Fibroblast of gingiva (primary cell): ENCODE data around the gene CLCA1.

Experiments used
- DNase-seq: peaks from one replicate; pipeline ENCODE4 v3.0.0-alpha.2; 2011; ENCODE audit warnings: low read depth

The CLCA1 gene

GRCh38 chr1:86504137-86504479 is 35.4 kb downstream of the CLCA1 start:
- no peak for DNase-seq

- DNase-seq = no peak
These were observed 36.3 kb downstream of the CLCA1 start for GRCh38 chr1:86504895-86505563.

GRCh38 chr1:86505564-86505902 is 36.8 kb downstream of the CLCA1 start:
- peak; percentile 20 for DNase-seq

GRCh38 chr1:86507935-86508582 is 39.3 kb downstream of the CLCA1 start:
- peak; percentile 40 for DNase-seq

GRCh38 chr1:86508583-86508969 is 39.8 kb downstream of the CLCA1 start:
- no peak for DNase-seq

- no peak for DNase-seq
These were observed 46.9 kb downstream of the CLCA1 start for GRCh38 chr1:86515597-86515996.

- no peak for DNase-seq
These were observed 47.6 kb downstream of the CLCA1 start for GRCh38 chr1:86516335-86516734.

GRCh38 chr1:86517336-86517735 is 48.6 kb downstream of the CLCA1 start:
- DNase-seq = no peak

GRCh38 chr1:86520789-86521521 is 52.2 kb downstream of the CLCA1 start:
- no peak for DNase-seq

GRCh38 chr1:86521522-86521891 is 52.8 kb downstream of the CLCA1 start:
- no peak for DNase-seq

GRCh38 chr1:86522240-86522639 is 53.5 kb downstream of the CLCA1 start:
- peak; percentile 7 for DNase-seq

GRCh38 chr1:86523670-86524354 is 55.1 kb downstream of the CLCA1 start:
- DNase-seq = no peak

GRCh38 chr1:86527306-86527705 is 58.6 kb downstream of the CLCA1 start:
- no peak for DNase-seq

GRCh38 chr1:86530211-86530845 is 61.6 kb downstream of the CLCA1 start:
- no peak for DNase-seq

GRCh38 chr1:86537928-86538695 is 69.4 kb downstream of the CLCA1 start:
- DNase-seq = no peak

GRCh38 chr1:86538775-86539174 is 70.0 kb downstream of the CLCA1 start:
- DNase-seq = no peak

GRCh38 chr1:86541859-86542258 is 73.1 kb downstream of the CLCA1 start:
- DNase-seq = no peak

GRCh38 chr1:86542631-86543030 is 73.9 kb downstream of the CLCA1 start:
- DNase-seq = no peak

- DNase-seq = no peak
These were observed 78.1 kb downstream of the CLCA1 start, which contains the start of gene CLCA4 for GRCh38 chr1:86546787-86547221. TSS of gene CLCA4 (plus strand) at chr1:86547078. CDS start at chr1:86547120, 42 bp downstream.

GRCh38 chr1:86548839-86549238 is 80.1 kb downstream of the CLCA1 start:
- no peak for DNase-seq
